Trophoblast cell (in vitro differentiated cells and primary cell): Measurements from ENCODE around the gene ZKSCAN8. TPM values are rescaled to one million over a fixed set of nuclear protein-coding genes. Genes with fewer than 3 reads are reported as not detected.
A peak's percentile ranks its signal among the peaks of the same experiment; 100 is the strongest.
"Not testable (repeated sequence)": the region's sequence is repeated elsewhere in the genome, so short reads cannot be mapped to it uniquely, and the experiment has no call there.

Source experiments
- DNase-seq, 2 donors: peaks; one replicate each; pipeline ENCODE4 v3.0.0-alpha.2; 2016
- H2AFZ ChIP-seq: 2 replicates; pipeline ENCODE4 v1.6.1; 2013; ENCODE audit warnings: low read length, moderate library complexity, mild to moderate bottlenecking; ENCODE audit not compliant: insufficient read depth, poor library complexity
- H2AK5ac ChIP-seq: 2 replicates; pipeline ENCODE4 v1.6.1; 2013; ENCODE audit warnings: mild to moderate bottlenecking, low read length
- H2BK120ac ChIP-seq: 2 replicates; pipeline ENCODE4 v1.6.1; 2013; ENCODE audit warnings: low read length, mild to moderate bottlenecking, moderate library complexity; ENCODE audit not compliant: insufficient read depth, poor library complexity
- H2BK12ac ChIP-seq: 2 replicates; pipeline ENCODE4 v1.6.1; 2013; ENCODE audit warnings: mild to moderate bottlenecking, low read length, moderate library complexity
- H2BK5ac ChIP-seq: 2 replicates; pipeline ENCODE4 v1.6.1; 2013; ENCODE audit warnings: low read length, low read depth, moderate library complexity, mild to moderate bottlenecking; ENCODE audit not compliant: poor library complexity
- H3K14ac ChIP-seq: 2 replicates; pipeline ENCODE4 v1.6.1; 2013; ENCODE audit warnings: mild to moderate bottlenecking, low read length
- H3K18ac ChIP-seq: 2 replicates; pipeline ENCODE4 v1.6.1; 2013; ENCODE audit warnings: mild to moderate bottlenecking, low read length
- H3K23ac ChIP-seq: 2 replicates; pipeline ENCODE4 v1.6.1; 2013; ENCODE audit warnings: low read length
- H3K27ac ChIP-seq: 2 replicates; pipeline ENCODE4 v1.5.1; 2013; ENCODE audit warnings: low read depth, mild to moderate bottlenecking, inconsistent platforms, low read length, moderate library complexity
- H3K27me3 ChIP-seq: 2 replicates; pipeline ENCODE4 v1.6.1; 2013; ENCODE audit warnings: inconsistent platforms, mild to moderate bottlenecking, low read length, moderate library complexity; ENCODE audit not compliant: insufficient read depth
- H3K36me3 ChIP-seq, 2 experiments: 1 replicate in 1 of 2; 2 replicates in 1 of 2; pipeline ENCODE4 v1.6.1; 2013; ENCODE audit warnings: low read length in 2 of 2, mild to moderate bottlenecking in 2 of 2, moderate library complexity in 1 of 2; ENCODE audit not compliant: insufficient read depth in 2 of 2, control insufficient read depth in 1 of 2
- H3K4ac ChIP-seq: 2 replicates; pipeline ENCODE4 v1.6.1; 2013; ENCODE audit warnings: low read depth, mild to moderate bottlenecking, low read length, moderate library complexity
- H3K4me1 ChIP-seq, 2 experiments: 1 replicate in 1 of 2; 2 replicates in 1 of 2; pipeline ENCODE4 v1.6.1; 2013; ENCODE audit warnings: low read length in 2 of 2, mild to moderate bottlenecking in 2 of 2, moderate library complexity in 1 of 2; ENCODE audit not compliant: insufficient read depth in 2 of 2, control insufficient read depth in 1 of 2
- H3K4me2 ChIP-seq: 2 replicates; pipeline ENCODE4 v1.6.1; 2013; ENCODE audit warnings: inconsistent platforms, mild to moderate bottlenecking, low read length, moderate library complexity
- H3K4me3 ChIP-seq: 2 replicates; pipeline ENCODE4 v1.5.1; 2013; ENCODE audit warnings: mild to moderate bottlenecking, low read depth, low read length, inconsistent platforms
- H3K79me1 ChIP-seq: one replicate; pipeline ENCODE4 v1.6.1; 2013; ENCODE audit warnings: low read length
- H3K79me2 ChIP-seq: 2 replicates; pipeline ENCODE4 v1.6.1; 2013; ENCODE audit warnings: low read length, mild to moderate bottlenecking; ENCODE audit not compliant: control insufficient read depth, insufficient read depth, poor library complexity
- H3K9ac ChIP-seq: 2 replicates; pipeline ENCODE4 v1.6.1; 2013; ENCODE audit warnings: mild to moderate bottlenecking, low read length
- H3K9me3 ChIP-seq: 2 replicates; pipeline ENCODE4 v1.6.1; 2013; ENCODE audit warnings: low read depth, mild to moderate bottlenecking, control low read depth, inconsistent platforms, low read length; ENCODE audit not compliant: insufficient read depth
- H4K12ac ChIP-seq: 2 replicates; pipeline ENCODE4 v1.6.1; 2013; ENCODE audit warnings: low read depth, mild to moderate bottlenecking, low read length, moderate library complexity
- H4K8ac ChIP-seq: 2 replicates; pipeline ENCODE4 v1.6.1; 2013; ENCODE audit warnings: low read depth, mild to moderate bottlenecking, low read length, moderate library complexity
- H4K91ac ChIP-seq: one replicate; pipeline ENCODE4 v1.6.1; 2013; ENCODE audit warnings: low read depth, mild to moderate bottlenecking, low read length, moderate library complexity
- WGBS: extraction: QIAGEN DNeasy Blood & Tissue Kit; methylation state at CpG from one replicate; pipeline ENCODE4 v1.1.7; 2013; ENCODE audit warnings: missing lambda C conversion rate; ENCODE audit not compliant: insufficient read length, insufficient coverage; ENCODE audit errors: extremely low coverage; 5-methylcytosine and 5-hydroxymethylcytosine counted together
- polyA plus RNA-seq: library from polyadenylated mRNA; stranded (reverse); fragments of 200-250 nt; gene quantifications from 2 replicates; pipeline ENCODE4 v1.2.3, GENCODE V29; 2013

The ZKSCAN8 gene
- polyA plus RNA-seq, result 12.9 and 13.1 TPM in 2 replicates

- Histone ChIP-seq H3K27me3 (no peaks in the 10 kb centered on the region), H4K8ac (peak within 1 kb of the TSS; percentile 100), H2BK5ac (peak within 1 kb of the TSS; percentile 87), H4K12ac (peak within 1 kb of the TSS; percentile 100), H3K9ac (peak within 1 kb of the TSS; percentile 100), H2BK12ac (no peak within 1 kb of the TSS), H3K79me1 (peaks cover 9% of the 10 kb centered on the region), H3K36me3 (peaks cover 0 to 2% of the 10 kb centered on the region in 2 experiments), H4K91ac (peak within 1 kb of the TSS; percentile 89), H2AFZ (peak within 1 kb of the TSS; percentile 99), H3K4ac (peak within 1 kb of the TSS; percentile 97), H3K4me3 (peak within 1 kb of the TSS; percentile 99), H3K14ac (peak within 1 kb of the TSS; percentile 99), H3K9me3 (no peaks in the 10 kb centered on the region), H3K23ac (no peak within 1 kb of the TSS), H2AK5ac (peak within 1 kb of the TSS; percentile 77), H2BK120ac (peak within 1 kb of the TSS; percentile 86), H3K27ac (peak within 1 kb of the TSS; percentile 66), H3K18ac (peak within 1 kb of the TSS; percentile 99), H3K79me2 (peaks cover 6% of the 10 kb centered on the region), H3K4me2 (peak within 1 kb of the TSS; percentile 80), H3K4me1 (peaks cover 0 to 8% of the 10 kb centered on the region in 2 experiments)
- no CpG with 5 or more reads among the region's 52 CpGs for WGBS
- DNase-seq, result peak; percentile 83 to 87
Observed at GRCh38 chr6:28141500-28142329, at the start of gene ZKSCAN8. TSS of gene ZKSCAN8 (plus strand) at chr6:28141883. CDS start at chr6:28148408, 6,525 bp downstream.

GRCh38 chr6:28102222-28102621 is 39.5 kb upstream of the ZKSCAN8 start:
- not testable (repeated sequence) for H2BK5ac ChIP-seq, H3K23ac ChIP-seq, H2AFZ ChIP-seq, H3K79me2 ChIP-seq, H3K4ac ChIP-seq, H3K9ac ChIP-seq, H3K79me1 ChIP-seq, H2BK12ac ChIP-seq, H4K91ac ChIP-seq, H3K9me3 ChIP-seq, H2AK5ac ChIP-seq, H2BK120ac ChIP-seq, DNase-seq, H3K27me3 ChIP-seq, H3K18ac ChIP-seq, H3K4me3 ChIP-seq, H3K4me2 ChIP-seq, H3K14ac ChIP-seq, H4K8ac ChIP-seq, H3K27ac ChIP-seq, H3K4me1 ChIP-seq, H4K12ac ChIP-seq, H3K36me3 ChIP-seq
- WGBS, result no CpG with 5 or more reads among the region's 7 CpGs

- not testable (repeated sequence) for H3K23ac ChIP-seq, H2BK12ac ChIP-seq, H3K4me2 ChIP-seq, H4K12ac ChIP-seq, H4K8ac ChIP-seq, H3K9me3 ChIP-seq, H3K4me3 ChIP-seq, DNase-seq, H3K27ac ChIP-seq, H2AK5ac ChIP-seq, H3K79me1 ChIP-seq, H4K91ac ChIP-seq, H3K18ac ChIP-seq, H3K9ac ChIP-seq, H2BK5ac ChIP-seq, H2BK120ac ChIP-seq, H2AFZ ChIP-seq, H3K4ac ChIP-seq, H3K27me3 ChIP-seq, H3K14ac ChIP-seq, H3K79me2 ChIP-seq, H3K36me3 ChIP-seq, H3K4me1 ChIP-seq
Observed at GRCh38 chr6:28102699-28103098, 39.0 kb upstream of the ZKSCAN8 start.

- H4K8ac ChIP-seq, result peak overlapping the region; percentile 99
- H4K12ac ChIP-seq, result peak overlapping the region; percentile 96
- peak; percentile 71 to 75 for DNase-seq
- H3K79me2 ChIP-seq, result peaks cover 2% of the 10 kb centered on the region
- H3K9me3 ChIP-seq, result no peaks in the 10 kb centered on the region
- peak overlapping the region; percentile 29 for H2BK5ac ChIP-seq
- peak overlapping the region; percentile 74 for H3K9ac ChIP-seq
- peak overlapping the region; percentile 95 for H3K18ac ChIP-seq
- H3K4me1 ChIP-seq, result peaks cover 0 to 3% of the 10 kb centered on the region in 2 experiments
- H3K79me1 ChIP-seq, result peaks cover 8% of the 10 kb centered on the region
- no peak overlapping the region for H3K23ac ChIP-seq
- H2BK120ac ChIP-seq, result peak overlapping the region; percentile 79
- H2AK5ac ChIP-seq, result no peak overlapping the region
- H3K14ac ChIP-seq, result peak overlapping the region; percentile 88
- no peak overlapping the region for H3K27ac ChIP-seq
- WGBS, result no CpG with 5 or more reads among the region's 54 CpGs
- peak overlapping the region; percentile 87 for H3K4me2 ChIP-seq
- H2AFZ ChIP-seq, result peak overlapping the region; percentile 99
- H3K4ac ChIP-seq, result peak overlapping the region; percentile 53
- H3K36me3 ChIP-seq, result no peaks in the 10 kb centered on the region
- H3K27me3 ChIP-seq, result no peaks in the 10 kb centered on the region
- no peak overlapping the region for H2BK12ac ChIP-seq
- peak overlapping the region; percentile 85 for H4K91ac ChIP-seq
- H3K4me3 ChIP-seq, result peak overlapping the region; percentile 82
Observed at GRCh38 chr6:28104392-28105244, 37.1 kb upstream of the ZKSCAN8 start.
